A549 (cell line): ENCODE data around the gene MAGEA6. TPM values are rescaled to one million over a fixed set of nuclear protein-coding genes. Genes with fewer than 3 reads are reported as not detected.
"Not testable (repeated sequence)": the region's sequence is repeated elsewhere in the genome, so short reads cannot be mapped to it uniquely, and the experiment has no call there.

Experiments used
- ATAC-seq, 2 experiments: fragments of 200-7000 bp in 1 of 2; fragments of >200 bp in 1 of 2; cut with Nextera tagmentation in 1 of 2; cut with Tn5 transposase in 1 of 2; 3 replicates each; pipeline versions ENCODE4 v1.8.0 to v1.9.1; 2018 to 2020; ENCODE audit warnings: mild to moderate bottlenecking in 1 of 2, moderate library complexity in 1 of 2
- CTCF ChIA-PET: fragments of 300-600 bp; sonication (Branson Sonifier 250); formaldehyde crosslinking; extraction: SDS; loops from one replicate; lab custom pipeline; 2021; ENCODE audit warnings: antibody characterized with exemption, inconsistent platforms; lab: Yijun Ruan, JAX
- POLR2A ChIA-PET: fragments of 350-600 bp; formaldehyde crosslinking; extraction: SDS; loops from one replicate; lab custom pipeline; 2021; ENCODE audit warnings: antibody characterized with exemption, inconsistent platforms; lab: Yijun Ruan, JAX
- DNase-seq, 2 experiments: peaks; one replicate each; pipeline versions ENCODE4 v3.0.0 to v3.0.0-alpha.2; 2011 to 2016; ENCODE audit warnings: low read depth in 1 of 2, low spot score in 1 of 2
- FAIRE-seq: peaks from 2 replicates; lab custom pipeline; 2011; peaks lifted over from hg19 to GRCh38; lab: Jason Lieb, UNC
- H3K27ac ChIP-seq, 2 experiments: fragments of >200 bp; sonication (Bioruptor Twin); formaldehyde crosslinking; 3 replicates each; pipeline ENCODE4 v1.5.1; 2016 to 2017
- H3K4me1 ChIP-seq: fragments of >200 bp; sonication (Bioruptor Twin); formaldehyde crosslinking; 3 replicates; pipeline ENCODE4 v1.6.1; 2016
- H3K4me2 ChIP-seq: fragments of >200 bp; sonication (Bioruptor Twin); formaldehyde crosslinking; 3 replicates; pipeline ENCODE4 v1.6.1; 2016
- H3K4me3 ChIP-seq: fragments of >200 bp; sonication (Bioruptor Twin); formaldehyde crosslinking; 3 replicates; pipeline ENCODE4 v1.5.1; 2016
- H3K9me3 ChIP-seq: fragments of >200 bp; sonication (Bioruptor Twin); formaldehyde crosslinking; 3 replicates; pipeline ENCODE4 v1.6.1; 2016
- BHLHE40 ChIP-seq: IDR thresholded peaks from 2 replicates; pipeline ENCODE4 v1.6.1; 2012; ENCODE audit warnings: low read depth, low read length, inconsistent platforms
- FOSL2 ChIP-seq, 2 experiments: fragments of 450-650 bp in 1 of 2; fragments of >200 bp in 1 of 2; sonication (Bioruptor Twin) in 1 of 2; formaldehyde crosslinking; IDR thresholded peaks; 2 replicates each; pipeline versions ENCODE4 v1.5.0 to v1.6.1; 2016 to 2020; ENCODE audit warnings: mild to moderate bottlenecking in 1 of 2, moderate library complexity in 1 of 2
- HEYL ChIP-seq: fragments of 250-450 bp; sonication (Bioruptor Pico); IDR thresholded peaks from 2 replicates; pipeline ENCODE4 v1.8.0; 2021; ENCODE audit warnings: mild to moderate bottlenecking, moderate library complexity
- HOXA7 ChIP-seq: fragments of 250-450 bp; sonication (Bioruptor Pico); IDR thresholded peaks from 2 replicates; pipeline ENCODE4 v1.5.0; 2020; ENCODE audit warnings: mild to moderate bottlenecking, moderate library complexity
- MAX ChIP-seq: IDR thresholded peaks from 2 replicates; pipeline ENCODE4 v1.6.1; 2012
- MAZ ChIP-seq: fragments of 150-350 bp; IDR thresholded peaks from 2 replicates; pipeline ENCODE4 v1.6.1; 2014; ENCODE audit warnings: antibody characterized with exemption, low read depth, low read length, borderline replicate concordance
- NR3C1 ChIP-seq: fragments of >200 bp; sonication (Bioruptor Twin); formaldehyde crosslinking; IDR thresholded peaks from 3 replicates; pipeline ENCODE4 v1.6.1; 2017
- PHF8 ChIP-seq: fragments of 200-600 bp; sonication (generic); IDR thresholded peaks from 2 replicates; pipeline ENCODE4 v1.6.1; 2016; ENCODE audit warnings: low read depth, mild to moderate bottlenecking, antibody characterized with exemption, moderate library complexity, borderline replicate concordance
- RARB ChIP-seq: fragments of 250-450 bp; sonication (Bioruptor Pico); IDR thresholded peaks from 2 replicates; pipeline ENCODE4 v1.8.0; 2021; ENCODE audit warnings: mild to moderate bottlenecking, moderate library complexity
- REST ChIP-seq: fragments of 200-600 bp; sonication (generic); IDR thresholded peaks from 2 replicates; pipeline ENCODE4 v1.6.1; 2016; ENCODE audit warnings: antibody characterized with exemption, mild to moderate bottlenecking, moderate library complexity
- TFCP2L1 ChIP-seq: fragments of 250-450 bp; sonication (Bioruptor Pico); IDR thresholded peaks from 2 replicates; pipeline ENCODE4 v1.5.0; 2021; ENCODE audit warnings: mild to moderate bottlenecking
- TP53 ChIP-seq: fragments of 250-450 bp; sonication (Bioruptor Pico); IDR thresholded peaks from 2 replicates; pipeline ENCODE4 v1.5.0; 2021; ENCODE audit warnings: mild to moderate bottlenecking, moderate library complexity
- ZFP36 ChIP-seq: fragments of 450-650 bp; IDR thresholded peaks from 2 replicates; pipeline ENCODE4 v1.6.1; 2014; ENCODE audit warnings: borderline replicate concordance; ENCODE audit not compliant: partially characterized antibody
- WGBS: methylation state at CpG from one replicate; pipeline ENCODE4 v1.1.6; 2017; ENCODE audit errors: missing lambda C conversion rate; 5-methylcytosine and 5-hydroxymethylcytosine counted together
- polyA plus RNA-seq, 4 experiments: library from polyadenylated mRNA; depleted of rRNA in 3 of 4; stranded (reverse); fragments of >200 nt; fragmentation: RNase III in 1 of 4; extraction: RNeasy Plus Mini Kit Qiagen cat#74134 plus additional on column Dnase treatment in 1 of 4; gene quantifications; 2 replicates in 3 of 4; 3 replicates in 1 of 4; pipeline ENCODE4 v1.2.3, GENCODE V29; 2011 to 2017
- TF ChIP-seq, protein P1 (sequence below): fragments of >200 bp; sonication (Bioruptor Twin); formaldehyde crosslinking; IDR thresholded peaks from 2 replicates; pipeline ENCODE4 v1.6.1; 2016
- TF ChIP-seq, protein P2 (sequence below): fragments of 450-650 bp; IDR thresholded peaks from 2 replicates; pipeline ENCODE4 v1.6.1; 2014; ENCODE audit warnings: antibody characterized with exemption

The MAGEA6 gene
- polyA plus RNA-seq, 2 of the 4 experiments (the other 2 are of a cell fraction) = 11.3 to 21.2 TPM

GRCh38 chrX:152738560-152738959, 30.9 kb downstream of the MAGEA6 start:
- no peaks in the 10 kb centered on the region for H3K9me3 ChIP-seq
- WGBS = 24% methylated on average over 5 of the region's 5 CpGs
- peak; percentile 43 for FAIRE-seq

GRCh38 chrX:152736528-152736927, 33.0 kb downstream of the MAGEA6 start:
- FAIRE-seq, H3K4me1 ChIP-seq, CTCF ChIA-PET, POLR2A ChIA-PET, H3K9me3 ChIP-seq, H3K4me3 ChIP-seq, ATAC-seq, H3K27ac ChIP-seq, H3K4me2 ChIP-seq, DNase-seq: not testable (repeated sequence)
- 41% methylated on average over 8 of the region's 12 CpGs for WGBS

More at GRCh38 chrX:152738560-152738959, 30.9 kb downstream of the MAGEA6 start:
- no peak for DNase-seq
- ChIA-PET CTCF (interaction anchor here (0.6 kb wide), 1 partner anchor 299 kb away, joined by 3 read pairs; no protein-coding TSS in a partner anchor), POLR2A (no interaction called here)
- no peaks in the 10 kb centered on the region for H3K4me1 ChIP-seq
- no peak for ATAC-seq
- H3K4me3 ChIP-seq = no peak overlapping the region
- H3K4me2 ChIP-seq = no peak overlapping the region
- TF ChIP-seq HOXA7 (no peak), HEYL (CRISPR knock-in tag) (no peak), RARB (CRISPR knock-in tag) (no peak), TP53 (CRISPR knock-in tag) (no peak), NR3C1 (no peak), ZFP36 (no peak), REST (no peak)
- TF ChIP-seq, protein P1, sequence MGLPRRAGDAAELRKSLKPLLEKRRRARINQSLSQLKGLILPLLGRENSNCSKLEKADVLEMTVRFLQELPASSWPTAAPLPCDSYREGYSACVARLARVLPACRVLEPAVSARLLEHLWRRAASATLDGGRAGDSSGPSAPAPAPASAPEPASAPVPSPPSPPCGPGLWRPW = no peak
- H3K27ac ChIP-seq = no peak overlapping the region

DNA sequence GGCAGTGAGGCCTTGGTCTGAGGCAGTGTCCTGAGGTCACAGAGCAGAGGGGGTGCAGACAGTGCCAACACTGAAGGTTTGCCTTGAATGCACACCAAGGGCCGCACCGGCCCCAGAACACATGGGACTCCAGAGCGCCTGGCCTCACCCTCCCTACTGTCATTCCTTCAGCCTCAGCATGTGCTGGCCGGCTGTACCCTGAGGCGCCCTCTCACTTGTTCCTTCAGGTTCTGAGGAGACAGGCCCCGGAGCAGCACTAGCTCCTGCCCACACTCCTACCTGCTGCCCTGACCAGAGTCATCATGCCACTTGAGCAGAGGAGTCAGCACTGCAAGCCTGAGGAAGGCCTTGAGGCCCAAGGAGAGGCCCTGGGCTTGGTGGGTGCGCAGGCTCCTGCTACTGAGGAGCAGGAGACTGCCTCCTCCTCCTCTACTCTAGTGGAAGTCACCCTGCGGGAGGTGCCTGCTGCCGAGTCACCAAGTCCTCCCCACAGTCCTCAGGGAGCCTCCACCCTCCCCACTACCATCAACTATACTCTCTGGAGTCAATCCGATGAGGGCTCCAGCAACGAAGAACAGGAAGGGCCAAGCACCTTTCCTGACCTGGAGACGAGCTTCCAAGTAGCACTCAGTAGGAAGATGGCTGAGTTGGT, 33.5 kb downstream of the MAGEA6 start:
- DNase-seq (no peak), ATAC-seq (no peak), FAIRE-seq (no peak)
- TF ChIP-seq HOXA7 (no peak), TFCP2L1 (no peak), PHF8 (no peak), MAZ (no peak), NR3C1 (no peak)
- TF ChIP-seq, protein P2, sequence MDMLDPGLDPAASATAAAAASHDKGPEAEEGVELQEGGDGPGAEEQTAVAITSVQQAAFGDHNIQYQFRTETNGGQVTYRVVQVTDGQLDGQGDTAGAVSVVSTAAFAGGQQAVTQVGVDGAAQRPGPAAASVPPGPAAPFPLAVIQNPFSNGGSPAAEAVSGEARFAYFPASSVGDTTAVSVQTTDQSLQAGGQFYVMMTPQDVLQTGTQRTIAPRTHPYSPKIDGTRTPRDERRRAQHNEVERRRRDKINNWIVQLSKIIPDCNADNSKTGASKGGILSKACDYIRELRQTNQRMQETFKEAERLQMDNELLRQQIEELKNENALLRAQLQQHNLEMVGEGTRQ = no peak
- H3K27ac ChIP-seq = no peak overlapping the region
- H3K4me1 ChIP-seq = no peaks in the 10 kb centered on the region
- H3K4me3 ChIP-seq = no peak overlapping the region
- ChIA-PET POLR2A (no interaction called here), CTCF (no interaction called here)
- no peaks in the 10 kb centered on the region for H3K9me3 ChIP-seq
- no peak overlapping the region for H3K4me2 ChIP-seq
- 61% methylated on average over 6 of the region's 12 CpGs for WGBS

DNA sequence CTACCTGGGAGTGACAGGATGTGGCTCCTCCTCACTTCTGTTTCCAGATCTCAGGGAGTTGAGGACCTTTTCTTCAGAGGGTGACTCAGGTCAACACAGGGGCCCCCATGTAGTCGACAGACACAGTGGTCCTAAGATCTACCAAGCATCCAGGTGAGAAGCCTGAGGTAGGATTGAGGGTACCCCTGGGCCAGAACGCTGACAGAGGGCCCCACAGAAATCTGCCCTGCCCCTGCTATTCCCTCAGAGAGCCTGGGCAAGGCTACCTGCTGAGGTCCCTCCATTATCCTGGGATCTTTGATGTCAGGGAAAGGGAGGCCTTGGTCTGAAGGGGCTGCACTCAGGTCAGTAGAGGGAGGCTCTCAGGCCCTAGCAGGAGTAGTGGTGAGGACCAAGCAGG, 34.4 kb downstream of the MAGEA6 start:
- H3K4me3 ChIP-seq = no peak overlapping the region

DNA sequence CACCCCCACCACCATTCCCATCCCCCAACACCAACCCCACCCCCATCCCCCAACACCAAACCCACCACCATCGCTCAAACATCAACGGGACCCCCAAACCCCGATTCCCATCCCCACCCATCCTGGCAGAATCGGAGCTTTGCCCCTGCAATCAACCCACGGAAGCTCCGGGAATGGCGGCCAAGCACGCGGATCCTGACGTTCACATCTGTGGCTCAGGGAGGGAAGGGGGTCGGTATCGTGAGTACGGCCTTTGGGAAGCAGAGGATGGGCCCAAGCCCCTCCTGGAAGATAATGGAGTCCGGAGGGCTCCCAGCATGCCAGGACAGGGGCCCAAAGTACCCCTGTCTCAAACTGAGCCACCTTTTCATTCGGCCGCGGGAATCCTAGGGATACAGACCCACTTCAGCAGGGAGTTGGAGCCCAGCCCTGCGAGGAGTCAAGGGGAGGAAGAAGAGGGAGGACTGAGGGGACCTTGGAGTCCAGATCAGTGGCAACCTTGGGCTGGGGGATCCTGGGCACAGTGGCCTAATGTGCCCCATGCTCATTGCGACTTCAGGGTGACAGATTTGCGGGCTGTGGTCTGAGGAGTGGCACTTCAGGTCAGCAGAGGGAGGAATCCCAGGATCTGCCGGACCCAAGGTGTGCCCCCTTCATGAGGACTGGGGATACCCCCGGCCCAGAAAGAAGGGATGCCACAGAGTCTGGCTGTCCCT, 35.2 kb downstream of the MAGEA6 start:
- not testable (repeated sequence) for FAIRE-seq, H3K27ac ChIP-seq

More for the DNA sequence above, 34.4 kb downstream of the MAGEA6 start:
- H3K9me3 ChIP-seq = no peaks in the 10 kb centered on the region
- no peak for ATAC-seq
- TF ChIP-seq FOSL2 (IDR thresholded peaks at IDR 0.05) = no peak
- no peak for TF ChIP-seq FOSL2 (CRISPR knock-in tag; IDR thresholded peaks at IDR 0.05)
- TF ChIP-seq MAX = no peak
- no peak for TF ChIP-seq BHLHE40
- no peak for DNase-seq
- ChIA-PET POLR2A (no interaction called here), CTCF (no interaction called here)
- no peak for FAIRE-seq
- WGBS = no CpG with 5 or more reads among the region's 2 CpGs
- no peak overlapping the region for H3K4me2 ChIP-seq
- no peak overlapping the region for H3K27ac ChIP-seq
- no peaks in the 10 kb centered on the region for H3K4me1 ChIP-seq

More for the DNA sequence above, 35.2 kb downstream of the MAGEA6 start:
- H3K9me3 ChIP-seq, H3K4me1 ChIP-seq, ATAC-seq, POLR2A ChIA-PET, H3K4me3 ChIP-seq, CTCF ChIA-PET, DNase-seq, H3K4me2 ChIP-seq: not testable (repeated sequence)
- 46% methylated on average over 4 of the region's 22 CpGs for WGBS
